GM19452 (cell line): ENCODE results near the gene MTM1.

Experiments
- ATAC-seq: cut with Tn5 transposase; IDR thresholded peaks from one replicate; pipeline ENCODE4 v1.9.1; 2021; ENCODE audit not compliant: unreplicated experiment

Gene MTM1

GRCh38 chrX:150568320-150569154 lies at the start of gene MTM1:
TSS of gene MTM1 (plus strand) at chrX:150568621. CDS start at chrX:150592615, 23,994 bp downstream.
- ATAC-seq: peak; percentile 91

DNA sequence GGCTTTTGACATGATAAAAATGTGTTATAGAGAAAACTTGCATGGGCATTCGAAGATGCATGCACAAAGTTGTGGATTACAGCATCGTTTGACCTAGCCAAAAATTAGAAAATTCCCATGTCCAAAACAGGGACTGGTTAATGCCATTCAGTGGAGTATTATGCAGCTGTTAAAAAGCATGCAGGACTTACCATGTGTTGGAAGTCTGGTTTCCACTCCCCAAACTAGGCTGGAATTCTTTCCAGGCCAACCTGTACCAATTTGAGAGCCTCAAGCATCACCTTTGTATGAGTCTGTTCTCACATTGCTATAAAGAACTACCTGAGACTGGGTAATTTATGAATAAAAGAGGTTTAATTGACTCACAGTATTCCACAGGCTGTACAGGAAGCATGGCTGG lies 45.9 kb upstream of the MTM1 start:
- no peak for ATAC-seq

GRCh38 chrX:150525061-150525919 lies 43.1 kb upstream of the MTM1 start:
- no peak for ATAC-seq

DNA sequence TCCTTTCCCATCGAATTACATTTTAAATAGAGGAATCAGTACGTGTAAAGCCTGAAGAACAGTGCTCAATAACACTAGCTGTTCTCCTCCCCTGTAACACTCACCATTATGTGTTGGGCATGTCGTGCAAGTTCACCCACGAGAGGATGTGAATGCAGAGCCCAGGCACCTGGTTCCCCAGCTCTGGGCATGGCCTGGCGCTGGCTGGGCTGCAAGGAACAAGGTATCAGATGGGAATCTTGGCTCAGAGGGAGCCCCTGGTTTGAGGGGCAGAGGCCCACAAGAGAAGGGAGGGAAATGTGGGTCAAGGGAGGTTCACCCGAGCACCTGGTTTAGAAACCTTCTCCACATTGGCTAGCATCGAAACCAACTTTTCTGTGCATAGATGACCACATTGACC lies 41.7 kb upstream of the MTM1 start:
- ATAC-seq: no peak

- no peak for ATAC-seq
Measured at GRCh38 chrX:150527108-150527507, 41.3 kb upstream of the MTM1 start.

- no peak for ATAC-seq
Measured at GRCh38 chrX:150529587-150529986, 38.8 kb upstream of the MTM1 start.

DNA sequence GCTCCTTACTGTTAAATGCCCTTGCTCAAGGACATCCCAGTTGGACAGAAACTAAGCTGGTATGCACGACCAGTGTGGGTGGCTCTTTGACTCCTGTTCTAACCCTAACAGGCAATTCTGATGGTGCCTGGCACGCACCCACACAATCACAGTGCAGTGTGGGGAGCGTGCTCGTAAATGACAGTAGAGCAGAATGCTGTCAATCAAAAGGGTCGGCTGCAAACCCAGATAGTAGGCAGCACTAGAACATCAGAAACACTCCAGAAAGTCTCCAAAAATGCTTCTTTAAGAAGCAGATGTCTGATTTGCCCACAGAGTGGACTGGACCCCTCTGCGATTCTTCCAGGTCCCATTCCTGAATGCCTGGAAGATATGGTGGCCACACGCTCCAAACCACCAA lies 37.6 kb upstream of the MTM1 start:
- ATAC-seq: no peak

DNA sequence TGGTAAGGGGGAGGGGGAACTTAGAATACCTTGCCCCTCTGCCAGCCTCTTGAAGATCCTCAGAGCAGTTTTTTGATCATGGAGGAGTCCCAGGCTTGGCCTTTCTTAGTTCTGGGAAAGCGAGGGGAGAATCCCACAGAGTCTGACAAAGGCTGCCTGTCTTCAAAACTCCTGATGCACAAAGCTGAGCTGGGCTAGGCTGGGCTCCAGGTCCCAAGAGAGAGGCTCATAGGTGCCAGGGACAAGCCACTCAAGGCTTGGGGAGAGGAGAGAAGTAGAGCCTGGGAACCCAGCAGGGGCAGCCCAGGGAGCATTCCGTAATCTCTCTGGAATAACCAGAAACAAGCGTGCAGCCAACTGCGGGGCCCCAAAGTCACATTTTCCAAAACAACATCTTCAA lies 37.0 kb upstream of the MTM1 start:
- no peak for ATAC-seq

DNA sequence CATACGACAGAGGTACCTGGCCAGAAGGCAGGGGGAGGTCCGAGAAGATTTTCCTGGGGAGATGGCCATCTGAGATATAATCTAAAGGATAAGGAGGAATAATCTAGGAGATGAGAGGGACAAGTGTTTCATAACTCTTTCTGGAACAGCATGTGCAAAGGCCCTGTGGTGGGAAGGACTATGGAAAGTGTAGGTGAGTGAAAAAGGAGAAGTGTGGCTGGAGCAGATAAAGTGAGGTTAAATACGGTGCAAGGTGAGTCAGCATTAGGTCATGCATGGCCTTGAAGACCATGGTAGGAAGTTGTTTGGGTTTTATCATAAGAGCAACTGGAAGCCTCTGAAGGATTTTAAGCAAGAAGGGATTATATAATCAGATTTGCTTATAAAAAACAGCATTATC lies 34.6 kb upstream of the MTM1 start:
- ATAC-seq: no peak

DNA sequence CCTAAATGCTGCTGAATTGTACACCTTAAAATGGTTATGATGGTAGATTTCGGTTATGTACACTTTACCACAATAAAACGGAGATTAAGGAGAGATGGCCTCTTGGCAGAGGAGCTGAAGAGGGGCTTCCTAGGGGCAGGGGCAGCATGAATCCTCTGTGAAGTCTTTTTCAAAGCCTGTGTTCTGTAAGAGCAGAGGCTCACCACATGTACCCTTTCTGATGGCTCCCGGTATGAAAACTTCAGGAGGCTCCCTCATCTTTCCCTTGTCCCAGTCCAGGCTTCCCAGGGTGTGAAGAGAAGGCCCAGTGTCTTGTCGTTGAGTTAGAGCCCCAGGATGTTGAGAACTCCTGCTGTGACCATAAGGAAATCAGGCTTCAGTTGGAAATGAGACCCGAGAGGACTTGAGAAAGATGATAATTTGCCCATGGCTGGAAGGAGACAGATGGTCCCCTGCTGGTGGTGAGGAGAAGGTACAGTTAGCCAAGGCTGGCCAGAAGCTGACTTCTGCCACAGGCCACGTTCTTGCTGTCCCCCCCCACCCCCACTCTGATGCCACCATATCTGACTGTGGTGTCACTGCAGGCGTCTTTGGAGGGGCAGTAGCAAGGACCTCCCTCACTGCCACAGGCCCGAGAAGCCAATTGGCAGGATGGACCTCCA lies 31.8 kb upstream of the MTM1 start:
- ATAC-seq: no peak

DNA sequence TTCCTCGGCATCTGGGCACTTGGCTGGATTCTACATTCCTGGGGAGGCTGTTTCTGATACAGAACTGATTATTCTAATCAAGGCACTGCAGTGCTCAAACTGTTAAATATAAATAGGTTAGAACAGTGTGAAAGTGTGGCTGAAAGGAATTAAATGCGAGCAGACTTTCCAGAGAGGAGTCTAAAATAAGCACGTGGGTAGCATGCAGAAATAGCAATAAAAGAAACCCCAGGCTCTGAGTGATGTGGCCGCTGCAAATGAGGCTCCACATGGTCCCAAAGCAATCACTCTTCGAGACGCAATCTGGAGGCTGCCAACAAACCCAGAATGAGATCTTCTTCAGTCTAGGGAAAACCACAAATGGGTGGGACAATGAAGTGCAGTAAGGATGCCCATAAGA lies 30.6 kb upstream of the MTM1 start:
- no peak for ATAC-seq

DNA sequence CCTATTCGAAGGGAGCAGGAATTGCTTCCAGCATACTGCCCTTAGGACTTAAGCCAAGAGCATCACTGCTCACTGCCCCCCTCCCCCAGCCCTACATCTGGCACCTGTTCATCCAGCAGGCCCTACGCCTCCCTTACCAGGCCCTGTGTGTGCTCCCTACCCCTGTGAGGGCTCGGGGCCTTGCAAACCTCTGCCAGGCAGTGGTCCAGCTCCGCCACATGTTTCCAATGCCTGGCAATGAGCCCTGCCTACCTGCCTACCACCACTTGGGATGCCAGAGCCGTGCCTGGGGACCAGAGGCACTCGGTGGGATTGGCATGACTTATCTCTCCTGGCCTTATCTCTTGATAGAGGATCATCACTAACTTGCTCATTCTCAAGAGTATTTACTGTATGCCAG lies 27.5 kb upstream of the MTM1 start:
- no peak for ATAC-seq

DNA sequence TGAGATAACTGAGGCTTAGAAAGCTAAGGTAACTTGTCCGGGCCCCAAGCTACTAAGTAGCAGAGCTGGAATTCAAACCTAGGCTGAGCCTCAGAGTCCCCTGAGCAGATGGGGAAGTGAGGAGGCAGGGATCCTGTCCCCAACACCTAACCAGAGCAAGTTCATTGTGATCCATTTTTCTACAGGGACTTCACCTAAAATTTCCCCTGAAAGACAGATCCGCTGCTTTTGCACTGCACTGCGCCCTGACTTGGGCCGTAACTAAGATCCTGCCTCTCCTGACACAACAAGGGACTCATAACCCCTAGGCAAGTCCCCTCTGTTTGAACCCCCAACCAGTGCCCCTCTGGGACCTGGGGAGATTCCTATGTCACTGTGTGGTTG lies 25.6 kb upstream of the MTM1 start:
- peak; percentile 28 for ATAC-seq

DNA sequence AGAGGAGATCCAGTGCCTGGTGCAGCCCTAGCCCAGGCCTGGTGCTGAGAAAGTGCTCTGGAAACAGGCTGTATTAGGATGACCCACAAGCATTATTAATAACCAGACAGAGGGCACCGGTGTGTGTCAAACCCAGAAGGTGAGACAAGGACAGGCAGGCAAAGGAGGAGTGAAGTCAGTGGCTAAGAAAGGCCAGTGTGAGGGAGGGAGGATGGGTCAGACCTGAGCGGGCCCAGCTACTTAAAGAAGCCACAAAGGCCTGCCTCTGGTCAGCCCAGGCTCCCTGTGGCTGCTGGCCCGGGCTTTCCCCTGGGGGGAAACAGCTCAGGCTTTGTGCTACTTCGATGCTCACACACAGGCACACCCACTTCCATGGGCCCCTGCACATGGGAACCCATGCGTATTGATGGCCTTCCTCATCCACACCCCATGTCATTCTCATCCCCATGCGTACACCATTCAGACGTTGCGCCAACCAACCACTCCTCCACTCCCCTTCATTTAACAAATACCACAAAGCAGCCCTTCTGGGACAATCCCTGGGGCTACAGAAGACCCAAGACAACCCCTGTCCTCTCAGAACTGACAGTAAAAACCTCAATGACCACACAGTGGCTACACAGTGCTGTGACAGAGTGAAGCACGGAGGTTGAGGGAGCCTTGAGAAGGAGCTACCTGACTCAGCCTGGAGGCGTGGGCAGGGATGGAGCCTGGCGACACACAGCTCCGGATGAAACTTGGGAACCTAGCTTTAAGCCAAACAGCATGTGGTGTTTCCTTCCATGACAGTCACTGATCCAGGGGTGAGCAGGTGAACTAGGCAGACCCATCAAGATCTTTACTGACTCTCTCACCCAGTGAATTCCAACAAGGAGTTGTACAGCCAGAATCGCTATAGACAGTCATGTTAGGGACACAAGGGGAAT lies 24.9 kb upstream of the MTM1 start:
- peak; percentile 59 for ATAC-seq

DNA sequence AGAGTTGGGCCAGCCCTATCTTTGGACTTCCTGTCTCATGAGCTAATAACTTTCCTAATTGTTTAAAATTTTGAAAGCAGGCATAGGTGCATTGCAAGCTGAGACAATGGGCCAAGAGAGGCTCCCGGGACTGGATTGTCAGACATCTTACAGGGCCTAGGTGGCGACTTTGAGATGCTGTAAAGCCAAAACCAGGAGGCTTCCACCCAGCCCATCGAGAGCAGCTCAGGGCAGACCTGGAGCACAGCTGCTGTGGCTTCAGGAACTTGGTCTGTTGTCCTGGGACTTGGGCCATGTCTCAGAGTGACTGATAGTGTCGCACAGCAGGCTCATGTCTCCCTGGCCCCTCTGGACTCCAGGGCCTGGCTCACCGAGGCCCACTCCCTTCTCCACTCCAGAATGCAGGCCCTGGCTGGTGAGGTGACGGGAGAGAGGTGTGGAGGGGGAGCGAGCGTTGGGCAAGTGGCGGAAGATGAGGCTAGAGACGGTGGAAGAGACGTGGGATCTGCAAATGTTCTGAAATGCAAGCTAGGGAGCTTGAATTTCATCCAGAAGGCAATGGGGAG lies 24.1 kb upstream of the MTM1 start:
- ATAC-seq: no peak

GRCh38 chrX:150544835-150545770 lies 23.3 kb upstream of the MTM1 start:
- ATAC-seq: no peak

DNA sequence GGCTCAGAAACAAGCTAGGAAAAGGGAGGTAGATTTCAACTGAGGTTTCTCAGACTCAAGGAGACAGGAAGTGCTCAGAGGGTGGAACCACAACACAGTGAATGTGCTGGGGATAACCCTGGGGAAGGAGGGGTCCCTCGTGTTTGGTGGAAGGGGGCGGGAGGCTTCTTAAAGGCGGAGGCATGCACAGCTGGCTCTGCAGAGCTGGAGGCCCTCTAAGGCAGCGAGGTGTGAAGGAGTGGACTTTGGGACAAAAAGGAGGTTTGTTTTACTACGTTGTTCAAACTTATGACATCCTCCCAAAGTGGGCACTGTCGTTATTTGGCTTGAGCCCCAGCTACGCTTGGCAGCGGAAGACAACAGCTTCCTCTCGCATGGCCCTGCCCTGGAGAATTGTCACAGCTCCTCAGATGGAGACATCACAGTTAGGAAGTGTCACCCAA lies 21.7 kb upstream of the MTM1 start:
- no peak for ATAC-seq

DNA sequence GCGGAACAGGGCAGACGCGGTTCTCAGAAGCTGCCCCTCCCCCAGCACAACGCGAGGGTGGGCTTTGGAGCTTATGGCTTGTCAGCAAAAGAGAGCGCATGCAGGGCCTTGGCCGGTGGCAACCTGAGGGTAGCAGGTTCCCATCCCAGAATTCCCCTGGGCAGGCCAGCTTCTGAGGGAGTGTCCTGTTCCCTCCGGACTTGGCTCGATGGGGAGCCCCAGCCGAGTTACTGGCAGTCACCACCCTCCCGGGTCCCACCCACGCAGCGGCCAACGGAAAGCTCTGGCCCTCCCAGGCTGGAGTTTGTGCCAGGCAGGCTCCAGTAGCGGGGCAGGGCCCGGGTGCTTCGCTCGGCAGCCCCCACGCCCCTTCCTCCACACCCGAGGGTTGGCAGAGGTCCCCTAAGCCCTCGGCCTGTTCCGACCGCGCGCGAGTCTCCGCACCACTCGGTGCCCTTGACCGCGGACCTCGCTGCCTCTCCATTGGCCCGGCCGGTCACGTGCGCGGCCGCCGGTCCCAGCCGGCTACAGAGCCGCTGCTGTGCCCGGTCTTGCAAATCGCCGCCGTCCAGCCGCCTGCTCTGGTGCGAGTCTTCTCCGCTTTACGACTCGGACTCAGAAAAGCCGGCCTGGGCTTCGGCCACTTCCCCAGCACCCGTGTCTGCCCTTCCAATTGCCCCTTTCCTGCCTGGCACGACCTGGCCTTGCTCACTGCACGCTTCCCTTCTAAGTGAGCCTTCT lies 20.9 kb upstream of the MTM1 start:
- ATAC-seq: peak; percentile 47
